Lower leg skin (tissue), 4 donors: ENCODE results near the gene SASH1. TPM values are rescaled to one million over a fixed set of nuclear protein-coding genes. Genes with fewer than 3 reads are reported as not detected.

Experiments
- DNase-seq, 2 donors: peaks; one replicate each; pipeline ENCODE4 v3.0.0-alpha.2; 2019; ENCODE audit warnings: low spot score in 2 of 2
- H3K4me3 ChIP-seq: fragments of 200-600 bp; sonication (generic); 2 replicates; pipeline ENCODE4 v1.5.1; 2017; ENCODE audit warnings: mild to moderate bottlenecking, low read depth; ENCODE audit not compliant: poor library complexity, severe bottlenecking
- POLR2A ChIP-seq, 2 donors: fragments of 450-650 bp; IDR thresholded peaks; one replicate each; pipeline ENCODE4 v1.6.1; 2016 to 2017; ENCODE audit warnings: antibody characterized with exemption in 2 of 2, mild to moderate bottlenecking in 1 of 2, moderate library complexity in 1 of 2
- whole genome bisulfite sequencing, 2 donors: methylation state at CpG; one replicate each; pipeline ENCODE4 v1.1.5; 2018; 5-methylcytosine and 5-hydroxymethylcytosine counted together
- intact Hi-C: fragments of 100-400 bp; cut with DNase I; formaldehyde crosslinking; loops from one replicate; pipeline ENCODE4 v1.15.0; 2023; ENCODE audit warnings: low total_unique reads
- total RNA-seq, 4 donors: library from RNA; depleted of rRNA; stranded (reverse); fragments of >200 nt; gene quantifications; one replicate each; pipeline ENCODE4 v1.1.0, GENCODE V29; 2016
- TF ChIP-seq, protein P1 (sequence below), 3 donors: fragments of 450-650 bp; IDR thresholded peaks; one replicate each; pipeline ENCODE4 v1.5.1; 2016; ENCODE audit warnings: antibody characterized with exemption in 3 of 3, mild to moderate bottlenecking in 3 of 3, moderate library complexity in 2 of 3

Gene SASH1
- total RNA-seq, 4 donors from 2014 or later = 74.9 to 106 (median 91.5) TPM

DNA sequence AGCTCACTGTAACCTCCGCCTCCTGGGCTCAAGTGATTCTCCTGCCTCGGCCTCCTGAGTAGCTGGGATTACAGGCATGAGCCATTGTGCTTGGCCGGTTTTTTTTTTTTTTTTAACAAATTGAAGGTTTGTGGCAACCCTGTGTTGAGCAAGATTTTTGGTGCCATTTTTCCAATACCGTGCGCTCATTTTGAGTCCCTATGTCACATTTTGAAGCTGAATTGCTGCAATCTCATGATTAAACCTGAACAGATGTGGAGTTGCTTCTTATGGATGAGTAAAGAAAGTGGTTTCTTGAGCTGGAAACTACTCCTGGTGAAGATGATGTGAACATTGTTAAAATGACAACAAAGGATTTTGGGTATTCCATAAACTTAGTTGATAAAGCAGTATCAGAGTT, 16.6 kb downstream of the SASH1 start:
- no peak for DNase-seq
- no peak for TF ChIP-seq POLR2A (IDR thresholded peaks at IDR 0.05)
- TF ChIP-seq, protein P1, sequence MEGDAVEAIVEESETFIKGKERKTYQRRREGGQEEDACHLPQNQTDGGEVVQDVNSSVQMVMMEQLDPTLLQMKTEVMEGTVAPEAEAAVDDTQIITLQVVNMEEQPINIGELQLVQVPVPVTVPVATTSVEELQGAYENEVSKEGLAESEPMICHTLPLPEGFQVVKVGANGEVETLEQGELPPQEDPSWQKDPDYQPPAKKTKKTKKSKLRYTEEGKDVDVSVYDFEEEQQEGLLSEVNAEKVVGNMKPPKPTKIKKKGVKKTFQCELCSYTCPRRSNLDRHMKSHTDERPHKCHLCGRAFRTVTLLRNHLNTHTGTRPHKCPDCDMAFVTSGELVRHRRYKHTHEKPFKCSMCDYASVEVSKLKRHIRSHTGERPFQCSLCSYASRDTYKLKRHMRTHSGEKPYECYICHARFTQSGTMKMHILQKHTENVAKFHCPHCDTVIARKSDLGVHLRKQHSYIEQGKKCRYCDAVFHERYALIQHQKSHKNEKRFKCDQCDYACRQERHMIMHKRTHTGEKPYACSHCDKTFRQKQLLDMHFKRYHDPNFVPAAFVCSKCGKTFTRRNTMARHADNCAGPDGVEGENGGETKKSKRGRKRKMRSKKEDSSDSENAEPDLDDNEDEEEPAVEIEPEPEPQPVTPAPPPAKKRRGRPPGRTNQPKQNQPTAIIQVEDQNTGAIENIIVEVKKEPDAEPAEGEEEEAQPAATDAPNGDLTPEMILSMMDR (IDR thresholded peaks at IDR 0.05) = no peak
- WGBS, 2 donors = 94% methylated on average over 5 of the region's 5 CpGs
- intact Hi-C loops = no loop called here
- H3K4me3 ChIP-seq = no peak overlapping the region

DNA sequence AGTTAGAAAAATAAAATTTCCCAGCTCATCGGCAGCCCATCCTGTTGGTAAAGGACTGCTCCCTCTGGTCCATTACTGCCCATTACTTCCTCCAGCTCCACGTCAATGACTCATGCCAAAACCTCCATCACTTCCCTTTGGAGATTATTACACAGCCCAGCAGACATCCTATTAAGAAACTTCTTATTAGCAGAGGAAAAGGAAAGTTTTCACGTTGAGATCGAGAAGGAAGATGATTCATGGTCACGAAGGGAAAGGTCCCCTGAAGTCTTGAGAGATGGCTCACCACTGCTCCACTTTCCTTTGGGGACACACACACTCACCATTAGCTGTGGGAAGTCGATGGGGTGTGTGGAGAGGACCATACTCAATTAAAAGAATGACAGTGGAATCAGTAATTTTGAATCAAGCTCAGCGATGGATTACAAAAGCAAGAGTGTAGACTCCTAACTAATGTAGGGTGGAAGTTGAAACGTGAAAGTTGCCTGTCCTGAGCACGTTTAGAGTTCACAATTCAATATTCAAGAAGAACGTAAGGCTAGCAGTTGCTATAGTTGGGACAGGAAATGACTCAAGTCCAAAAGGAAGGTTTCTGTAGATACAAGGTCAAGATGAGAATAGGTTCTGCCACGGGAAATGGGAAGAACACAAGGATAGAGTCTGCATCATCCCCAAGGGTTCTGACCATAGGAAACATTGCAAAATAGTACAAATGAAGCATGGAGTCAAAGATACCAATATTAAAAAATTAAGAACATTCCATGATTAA, 21.6 kb downstream of the SASH1 start:
- H3K4me3 ChIP-seq = no peak overlapping the region
- no peak for DNase-seq
- TF ChIP-seq, protein P1 (IDR thresholded peaks at IDR 0.05) = no peak
- TF ChIP-seq POLR2A (IDR thresholded peaks at IDR 0.05) = no peak
- 68 to 69% methylated on average over 11 of the region's 11 CpGs for WGBS, 2 donors
- intact Hi-C loops = no loop called here

DNA sequence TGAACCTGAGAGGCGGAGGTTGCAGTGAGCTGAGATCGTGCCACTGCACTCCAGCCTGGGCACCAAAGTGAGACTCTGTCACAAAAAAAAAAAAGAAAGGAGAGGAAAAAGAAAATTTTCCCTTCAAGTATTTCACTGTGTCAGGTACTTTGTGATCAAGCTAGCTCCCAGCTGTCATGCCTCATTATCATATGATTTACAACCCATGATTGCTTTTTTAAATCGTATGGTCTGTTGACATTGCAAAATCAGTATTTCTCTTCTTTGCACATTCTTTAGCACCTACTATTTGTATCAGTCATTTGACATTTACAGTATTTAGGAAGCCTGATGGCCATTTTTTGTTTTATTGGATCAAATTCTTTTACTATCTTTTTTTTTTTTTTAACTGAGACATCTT, 22.4 kb downstream of the SASH1 start:
- intact Hi-C loops = no loop called here
- WGBS, 2 donors = 69 to 72% methylated on average over 3 of the region's 3 CpGs
- no peak for TF ChIP-seq POLR2A (IDR thresholded peaks at IDR 0.05)
- TF ChIP-seq, protein P1 (IDR thresholded peaks at IDR 0.05) = no peak
- DNase-seq = no peak
- no peak overlapping the region for H3K4me3 ChIP-seq

DNA sequence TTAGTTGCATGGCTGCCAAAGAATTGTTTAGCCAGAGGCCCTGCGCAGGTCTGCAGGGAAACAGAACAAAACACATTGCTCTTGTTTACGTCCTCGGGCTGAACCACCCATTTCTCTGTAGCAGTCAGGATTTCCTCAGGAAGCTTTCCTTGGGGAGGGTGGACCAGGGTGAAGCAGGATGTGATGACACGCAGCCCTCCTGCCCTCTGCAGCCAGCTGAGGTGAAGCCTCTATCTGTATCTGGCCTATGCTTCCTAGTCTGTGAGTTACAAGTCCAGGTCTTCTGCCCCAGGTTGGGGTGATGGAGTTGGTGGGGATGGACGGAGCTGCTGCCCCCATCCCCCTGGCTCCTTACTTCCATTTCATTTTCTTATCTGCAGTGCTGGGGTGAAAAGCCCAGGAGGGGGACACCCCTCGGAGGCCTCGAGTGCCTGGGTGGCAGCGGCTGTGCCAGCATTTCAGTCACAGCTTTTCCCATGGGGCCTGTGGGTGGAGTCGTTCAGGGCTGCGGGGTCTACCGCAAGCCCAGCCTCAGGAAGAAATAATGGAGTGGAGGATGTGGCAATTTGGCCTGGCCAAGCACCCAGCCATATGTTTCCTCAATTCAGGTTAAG, 24.9 kb downstream of the SASH1 start:
- intact Hi-C loops = no loop called here
- WGBS, 2 donors = 24 to 39% methylated on average over 11 of the region's 11 CpGs
- DNase-seq = peak; percentile 71 to 90
- H3K4me3 ChIP-seq = no peak overlapping the region
- TF ChIP-seq, protein P1 (IDR thresholded peaks at IDR 0.05) = no peak
- TF ChIP-seq POLR2A (IDR thresholded peaks at IDR 0.05) = no peak

DNA sequence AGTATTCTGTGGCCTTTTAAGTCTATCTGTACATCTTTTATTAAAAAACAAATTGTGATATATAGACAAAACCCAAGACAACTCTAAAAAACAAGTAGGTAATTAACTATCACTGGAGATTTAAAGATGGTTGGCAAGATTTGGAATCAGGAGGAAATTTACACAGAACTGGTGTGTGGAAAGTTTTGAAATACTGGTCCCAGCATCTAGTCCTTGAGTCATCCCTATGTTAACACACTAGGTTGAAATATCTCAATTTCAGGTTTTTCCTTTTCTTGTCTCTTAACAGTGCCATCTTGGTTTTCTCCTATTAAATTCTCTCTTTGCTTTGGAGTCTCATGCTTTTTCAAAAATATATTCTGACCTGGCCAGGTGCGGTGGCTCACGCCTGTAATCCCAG, 27.5 kb downstream of the SASH1 start:
- no peak for TF ChIP-seq POLR2A (IDR thresholded peaks at IDR 0.05)
- TF ChIP-seq, protein P1 (IDR thresholded peaks at IDR 0.05) = no peak
- no peak for DNase-seq
- intact Hi-C loops = no loop called here
- 94 to 96% methylated on average over 2 of the region's 2 CpGs for WGBS, 2 donors
- H3K4me3 ChIP-seq = no peak overlapping the region
